Large intestine (tissue), 3 donors: ENCODE data around the gene MAG. TPM values are rescaled to one million over a fixed set of nuclear protein-coding genes. Genes with fewer than 3 reads are reported as not detected.

ENCODE experiments used
- DNase-seq, 2 donors: peaks; one replicate each; pipeline versions ENCODE4 v3.0.0 to v3.0.0-alpha.2; 2013
- H3K27ac ChIP-seq: one replicate; pipeline ENCODE4 v1.5.1; 2013; ENCODE audit warnings: low read length
- H3K27me3 ChIP-seq: 2 replicates; pipeline ENCODE4 v1.6.1; 2013; ENCODE audit warnings: low read length; ENCODE audit not compliant: control insufficient read depth, insufficient read depth
- H3K36me3 ChIP-seq: 2 replicates; pipeline ENCODE4 v1.6.1; 2013; ENCODE audit warnings: low read length; ENCODE audit not compliant: control insufficient read depth, insufficient read depth
- H3K4me1 ChIP-seq: one replicate; pipeline ENCODE4 v1.6.1; 2013; ENCODE audit warnings: low read length; ENCODE audit not compliant: control insufficient read depth, insufficient read depth
- H3K4me3 ChIP-seq: one replicate; pipeline ENCODE4 v1.5.1; 2013; ENCODE audit warnings: low read length
- H3K9me3 ChIP-seq: one replicate; pipeline ENCODE4 v1.6.1; 2013; ENCODE audit warnings: mild to moderate bottlenecking, low read depth, low read length, moderate library complexity; ENCODE audit not compliant: control insufficient read depth
- WGBS: methylation state at CpG from one replicate; pipeline ENCODE4 v1.1.5; 2013; ENCODE audit warnings: low lambda C conversion rate; ENCODE audit not compliant: insufficient coverage; 5-methylcytosine and 5-hydroxymethylcytosine counted together
- polyA plus RNA-seq: library from polyadenylated mRNA; unstranded; fragments of 120-200 nt; gene quantifications from one replicate; pipeline ENCODE4 v1.2.1, GENCODE V29; 2013

The MAG gene
- polyA plus RNA-seq, 1 donor = 0.37 TPM

GRCh38 chr19:35309481-35310279 is 17.7 kb downstream of the MAG start:
- Histone ChIP-seq H3K9me3 (peaks cover 4% of the 10 kb centered on the region), H3K4me3 (no peak overlapping the region), H3K36me3 (no peaks in the 10 kb centered on the region), H3K27me3 (no peaks in the 10 kb centered on the region), H3K27ac (no peak overlapping the region), H3K4me1 (peaks cover 8% of the 10 kb centered on the region)
- DNase-seq = peak in 1 of 2 donors; percentile 30
- no CpG with 5 or more reads among the region's 47 CpGs for whole genome bisulfite sequencing

GRCh38 chr19:35310331-35310730 is 18.4 kb downstream of the MAG start:
- Histone ChIP-seq H3K4me1 (peaks cover 8% of the 10 kb centered on the region), H3K36me3 (no peaks in the 10 kb centered on the region), H3K4me3 (no peak overlapping the region), H3K27ac (no peak overlapping the region), H3K27me3 (no peaks in the 10 kb centered on the region), H3K9me3 (peaks cover 4% of the 10 kb centered on the region)
- DNase-seq = no peak
- WGBS = no CpG with 5 or more reads among the region's 12 CpGs

GRCh38 chr19:35310811-35311465 is 19.0 kb downstream of the MAG start:
- Histone ChIP-seq H3K4me1 (peaks cover 8% of the 10 kb centered on the region), H3K27ac (no peak overlapping the region), H3K27me3 (no peaks in the 10 kb centered on the region), H3K9me3 (peaks cover 4% of the 10 kb centered on the region), H3K36me3 (no peaks in the 10 kb centered on the region), H3K4me3 (no peak overlapping the region)
- WGBS = no CpG with 5 or more reads among the region's 10 CpGs
- DNase-seq = no peak

GRCh38 chr19:35311901-35312665 is 20.1 kb downstream of the MAG start:
- H3K9me3 ChIP-seq = peaks cover 4% of the 10 kb centered on the region
- no peak overlapping the region for H3K27ac ChIP-seq
- no CpG with 5 or more reads among the region's 21 CpGs for WGBS
- DNase-seq = no peak
- H3K36me3 ChIP-seq = no peaks in the 10 kb centered on the region
- no peaks in the 10 kb centered on the region for H3K27me3 ChIP-seq
- H3K4me1 ChIP-seq = peaks cover 8% of the 10 kb centered on the region
- no peak overlapping the region for H3K4me3 ChIP-seq

- Histone ChIP-seq H3K4me3 (no peak overlapping the region), H3K27ac (no peak overlapping the region), H3K9me3 (peaks cover 4% of the 10 kb centered on the region), H3K27me3 (no peaks in the 10 kb centered on the region), H3K36me3 (no peaks in the 10 kb centered on the region), H3K4me1 (peaks cover 8% of the 10 kb centered on the region)
- WGBS = no CpG with 5 or more reads among the region's 7 CpGs
- DNase-seq = no peak
Observed at GRCh38 chr19:35313587-35313986, 21.6 kb downstream of the MAG start.

- no peak for DNase-seq
- H3K9me3 ChIP-seq = peaks cover 4% of the 10 kb centered on the region
- peaks cover 8% of the 10 kb centered on the region for H3K4me1 ChIP-seq
- H3K4me3 ChIP-seq = no peak overlapping the region
- no CpG with 5 or more reads among the region's 8 CpGs for WGBS
- no peak overlapping the region for H3K27ac ChIP-seq
- H3K36me3 ChIP-seq = no peaks in the 10 kb centered on the region
- H3K27me3 ChIP-seq = no peaks in the 10 kb centered on the region
Observed at GRCh38 chr19:35314031-35314430, 22.1 kb downstream of the MAG start.

GRCh38 chr19:35314858-35315470 is 23.0 kb downstream of the MAG start:
- peaks cover under 1% of the 10 kb centered on the region for H3K9me3 ChIP-seq
- no peak overlapping the region for H3K27ac ChIP-seq
- no CpG with 5 or more reads among the region's 10 CpGs for WGBS
- H3K4me1 ChIP-seq = no peaks in the 10 kb centered on the region
- no peak overlapping the region for H3K4me3 ChIP-seq
- no peak for DNase-seq
- H3K27me3 ChIP-seq = no peaks in the 10 kb centered on the region
- no peaks in the 10 kb centered on the region for H3K36me3 ChIP-seq

GRCh38 chr19:35315883-35316282 is 23.9 kb downstream of the MAG start:
- Histone ChIP-seq H3K4me1 (no peaks in the 10 kb centered on the region), H3K4me3 (no peak overlapping the region), H3K27ac (no peak overlapping the region), H3K27me3 (no peaks in the 10 kb centered on the region), H3K9me3 (no peaks in the 10 kb centered on the region), H3K36me3 (no peaks in the 10 kb centered on the region)
- 40% methylated on average over 1 of the region's 9 CpGs for WGBS
- DNase-seq = no peak

GRCh38 chr19:35316560-35316959 is 24.6 kb downstream of the MAG start:
- WGBS = 58% methylated on average over 3 of the region's 9 CpGs
- Histone ChIP-seq H3K4me1 (no peaks in the 10 kb centered on the region), H3K36me3 (no peaks in the 10 kb centered on the region), H3K9me3 (no peaks in the 10 kb centered on the region), H3K27ac (no peak overlapping the region), H3K4me3 (no peak overlapping the region), H3K27me3 (no peaks in the 10 kb centered on the region)
- DNase-seq = peak; percentile 32 to 65

- Histone ChIP-seq H3K27ac (no peak overlapping the region), H3K4me3 (no peak overlapping the region), H3K4me1 (no peaks in the 10 kb centered on the region), H3K27me3 (no peaks in the 10 kb centered on the region), H3K9me3 (no peaks in the 10 kb centered on the region), H3K36me3 (no peaks in the 10 kb centered on the region)
- DNase-seq = no peak
- 80% methylated on average over 2 of the region's 7 CpGs for WGBS
Observed at GRCh38 chr19:35317464-35318043, 25.6 kb downstream of the MAG start.
